HG03432 (cell line): ENCODE measurements around the gene CPNE8.

Experiments used
- ATAC-seq: cut with Tn5 transposase; IDR thresholded peaks from one replicate; pipeline ENCODE4 v1.9.1; 2021; ENCODE audit warnings: mild to moderate bottlenecking, moderate library complexity; ENCODE audit not compliant: unreplicated experiment

Gene CPNE8

DNA sequence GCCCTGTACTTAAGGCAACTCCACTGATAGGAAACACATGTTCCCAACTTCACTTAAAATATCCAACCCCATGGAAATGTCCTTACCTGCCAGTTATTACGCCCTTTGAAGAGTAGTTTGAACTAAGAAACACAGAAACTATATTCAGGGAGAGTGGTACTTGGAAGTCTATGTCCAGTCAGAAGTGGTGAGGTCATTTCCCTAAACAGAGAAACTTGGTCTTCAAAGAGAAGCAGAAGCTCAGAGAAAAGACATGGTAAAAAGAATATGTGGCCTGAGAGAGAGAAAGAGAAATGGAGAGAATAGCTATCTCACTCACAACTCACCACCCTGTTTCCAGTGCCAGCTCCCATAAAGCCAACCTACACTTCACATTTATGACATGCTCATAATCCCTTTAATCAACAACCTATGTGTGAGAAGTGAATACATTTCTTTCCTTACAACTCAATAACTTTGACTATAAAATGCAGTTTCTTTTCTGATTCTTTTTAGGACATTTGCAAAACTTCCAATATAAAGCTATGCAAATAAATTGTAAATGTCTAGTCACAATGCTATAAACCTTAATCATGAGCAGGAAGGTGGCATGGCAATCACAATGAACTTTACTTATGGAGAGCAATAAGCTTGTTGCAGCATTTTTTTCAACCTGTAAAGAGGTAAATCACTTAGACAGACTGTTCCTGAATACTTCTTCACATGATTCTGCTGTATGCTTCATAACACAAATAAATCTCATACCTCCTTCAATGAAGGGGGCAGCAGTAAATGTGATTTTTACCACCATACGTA is 67.1 kb downstream of the CPNE8 start:
- ATAC-seq = no peak

DNA sequence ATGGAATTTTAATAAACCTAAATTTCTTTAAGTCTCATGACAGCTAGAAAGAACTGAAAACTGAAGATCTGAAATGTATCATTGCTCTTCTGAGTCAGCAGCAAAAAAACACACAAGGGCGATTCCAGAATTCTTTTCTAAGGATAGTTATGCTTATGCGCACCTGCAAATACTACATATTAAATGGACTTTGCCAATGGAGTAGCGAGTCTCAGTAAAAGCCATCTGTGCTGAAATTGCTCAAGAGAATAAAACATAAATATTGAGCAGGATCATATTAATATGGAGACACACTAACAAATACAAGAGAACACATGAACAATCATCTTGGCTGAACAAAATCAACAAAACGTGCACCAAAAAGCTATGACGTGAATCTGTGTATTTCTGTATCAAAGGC is 73.7 kb downstream of the CPNE8 start:
- no peak for ATAC-seq

GRCh38 chr12:38825006-38825405 is 80.4 kb downstream of the CPNE8 start:
- ATAC-seq = no peak

DNA sequence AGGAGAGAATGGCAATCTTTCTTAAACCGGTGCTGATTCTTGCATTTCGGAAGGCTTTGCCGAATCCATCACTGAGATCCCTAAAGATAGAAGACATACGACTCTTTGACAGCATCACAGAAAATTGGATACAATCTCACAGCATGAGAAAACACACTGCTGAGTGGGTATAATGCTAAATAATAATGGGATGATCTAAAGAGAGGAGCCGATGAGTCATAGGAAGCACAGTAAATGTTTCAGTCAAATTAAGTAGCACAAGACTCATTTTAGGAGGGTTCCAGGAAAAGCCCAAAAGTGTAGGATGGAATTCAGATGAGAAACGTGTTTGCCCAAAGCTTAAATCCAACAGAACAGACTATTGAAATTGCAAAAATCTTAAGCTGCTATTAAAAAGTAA is 81.7 kb downstream of the CPNE8 start:
- no peak for ATAC-seq

GRCh38 chr12:38823314-38823713 is 82.1 kb downstream of the CPNE8 start:
- ATAC-seq = no peak

DNA sequence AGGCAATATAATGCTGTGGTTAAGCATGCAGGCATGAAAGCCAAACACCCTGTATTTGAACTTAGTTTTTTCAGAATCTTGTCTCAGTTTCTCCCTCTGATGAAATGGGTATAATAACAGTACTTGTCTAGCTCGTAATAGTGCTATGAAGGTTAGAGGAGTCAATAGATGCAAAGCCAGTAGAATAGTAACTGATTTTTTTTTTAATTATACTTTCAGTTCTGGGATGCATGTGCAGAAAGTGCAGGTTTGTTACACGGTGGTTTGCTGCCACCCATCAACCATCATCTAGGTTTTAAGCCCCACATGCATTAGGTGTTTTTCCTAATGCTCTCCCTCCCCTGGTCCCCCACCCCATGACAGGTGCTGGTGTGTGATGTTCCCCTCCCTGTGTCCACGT is 87.4 kb downstream of the CPNE8 start:
- ATAC-seq = no peak

- no peak for ATAC-seq
These were observed 91.5 kb downstream of the CPNE8 start for GRCh38 chr12:38813923-38814322.

- ATAC-seq = no peak
These were observed 93.5 kb downstream of the CPNE8 start for GRCh38 chr12:38811814-38812356.

DNA sequence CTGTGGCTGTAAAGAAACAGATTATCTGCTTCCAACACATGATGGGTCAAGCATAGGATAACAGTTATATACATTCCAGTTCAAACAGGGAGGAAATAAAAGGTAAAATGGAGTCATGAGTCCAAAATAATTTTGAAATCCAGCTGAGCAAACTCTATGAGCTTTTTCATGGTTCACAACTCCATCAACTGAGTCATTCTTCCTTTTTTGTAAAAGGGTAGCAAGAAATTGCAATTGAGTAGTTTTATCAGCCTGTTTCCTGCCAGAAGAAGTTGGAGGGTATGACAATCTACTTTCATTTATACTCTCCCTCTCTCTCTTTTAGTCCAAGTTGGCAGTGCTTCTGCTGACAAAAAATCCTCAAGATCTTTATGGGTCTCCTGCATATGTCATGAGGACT is 95.6 kb downstream of the CPNE8 start:
- no peak for ATAC-seq

DNA sequence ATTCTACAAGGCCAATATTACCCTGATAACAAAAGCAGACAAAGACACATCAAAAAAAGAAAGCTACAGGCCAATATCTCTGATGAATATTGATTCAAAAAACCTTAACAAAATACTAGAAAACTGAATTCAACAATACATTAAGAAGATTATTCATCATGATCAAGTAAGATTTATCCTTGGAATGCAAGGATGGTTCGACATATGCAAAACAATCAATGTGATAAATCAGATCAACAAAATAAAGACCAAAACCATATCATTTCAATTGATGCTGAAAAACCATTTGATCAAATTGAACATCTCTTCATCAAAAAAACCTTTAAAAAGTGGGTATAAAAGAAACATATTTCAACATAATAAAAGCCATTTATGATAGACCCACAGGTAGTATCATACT is 117.3 kb downstream of the CPNE8 start:
- no peak for ATAC-seq

DNA sequence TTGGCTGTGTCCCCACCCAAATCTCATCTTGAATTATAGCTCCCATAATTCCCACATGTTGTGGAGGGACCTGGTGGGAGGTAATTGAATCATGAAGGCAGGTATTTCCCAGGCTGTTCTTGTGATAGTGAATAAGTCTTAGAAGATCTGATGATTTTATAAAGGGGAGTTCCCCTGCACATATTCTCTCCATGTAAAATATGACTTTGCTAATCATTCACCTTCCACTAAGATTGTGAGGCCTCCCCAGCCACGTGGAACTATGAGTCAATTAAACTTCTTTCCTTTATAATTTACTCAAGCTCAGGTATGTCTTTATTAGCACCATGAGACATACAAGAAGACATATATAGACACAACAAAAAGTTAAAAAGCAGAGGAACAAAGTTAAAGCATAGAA is 120.0 kb downstream of the CPNE8 start:
- ATAC-seq = no peak

DNA sequence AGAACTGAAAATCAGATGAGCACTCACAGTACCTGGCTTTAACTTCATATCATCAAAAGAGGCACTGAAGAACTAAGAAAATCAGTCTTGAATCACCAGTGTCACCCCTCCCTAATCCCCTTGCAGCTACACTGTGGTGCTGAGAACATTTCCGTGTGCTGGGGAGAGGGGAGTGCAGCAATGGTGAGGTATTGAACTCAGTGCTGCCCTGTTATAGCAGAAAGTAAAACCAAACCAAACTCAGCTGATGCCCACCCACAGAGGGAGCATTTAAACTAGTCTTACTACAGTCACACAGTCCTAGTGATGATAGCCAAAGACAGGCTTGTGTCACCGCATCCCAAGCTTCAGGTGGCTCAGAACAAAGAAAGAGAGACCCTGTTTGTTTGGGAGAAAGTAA is 122.1 kb downstream of the CPNE8 start:
- ATAC-seq = peak; percentile 53

DNA sequence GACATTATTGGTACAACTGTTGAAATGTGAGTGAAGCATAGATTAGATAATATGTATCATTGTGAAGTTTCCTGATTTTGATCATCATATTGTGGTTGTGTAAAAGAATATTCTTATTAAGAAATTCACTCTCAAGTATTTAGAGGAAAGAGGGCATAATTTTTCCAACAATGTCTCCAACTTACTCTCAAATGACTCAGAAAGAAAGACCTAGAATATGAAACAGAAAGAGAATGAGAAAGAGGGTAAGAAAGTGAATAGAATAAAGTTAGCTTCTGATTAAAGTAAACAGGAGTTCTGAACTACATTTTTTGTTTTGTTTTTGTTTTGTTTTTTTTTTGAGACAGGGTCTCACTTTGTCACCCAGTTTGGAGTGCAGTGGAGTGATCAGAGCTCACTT is 123.0 kb downstream of the CPNE8 start:
- ATAC-seq = peak; percentile 65

DNA sequence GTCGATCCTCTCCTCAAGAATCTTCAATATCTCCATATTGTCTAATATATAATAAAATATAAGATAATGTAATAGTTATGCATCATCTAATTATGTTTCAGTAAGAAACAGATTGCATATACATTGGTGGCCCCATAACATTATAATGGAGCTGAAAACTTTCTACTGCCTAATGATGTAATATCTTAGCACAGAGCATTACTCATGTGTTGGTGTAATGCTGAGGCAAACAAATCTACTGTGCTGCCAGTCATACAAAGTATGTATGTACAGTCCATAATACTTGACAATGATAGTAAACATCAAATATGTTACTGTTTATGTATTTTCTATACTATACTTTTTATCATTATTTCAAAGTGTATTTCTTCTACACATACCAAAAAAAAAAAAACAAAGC is 128.7 kb downstream of the CPNE8 start:
- ATAC-seq = no peak

DNA sequence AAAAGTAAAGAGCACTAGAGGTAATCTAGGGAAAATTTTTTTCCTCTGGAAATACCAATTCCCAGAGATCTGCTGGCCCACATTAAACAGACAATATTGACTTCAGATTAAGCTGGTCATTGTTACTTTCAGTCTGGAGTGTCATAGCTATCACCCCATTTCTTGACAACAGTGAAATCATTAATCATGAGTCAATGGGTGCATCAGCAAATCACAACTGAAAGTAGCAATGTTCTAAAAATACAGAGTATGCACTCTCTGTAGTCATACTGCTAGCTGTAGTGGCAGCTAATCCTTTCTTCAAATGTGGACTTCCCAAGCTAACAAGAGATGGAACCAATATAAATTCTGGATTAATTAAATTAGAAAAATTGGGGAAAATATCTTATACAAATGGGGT is 129.9 kb downstream of the CPNE8 start:
- ATAC-seq = peak; percentile 95

GRCh38 chr12:38772437-38772836 is 133.0 kb downstream of the CPNE8 start:
- ATAC-seq = no peak

GRCh38 chr12:38771871-38772270 is 133.5 kb downstream of the CPNE8 start:
- ATAC-seq = peak; percentile 73

GRCh38 chr12:38761636-38762342 is 143.6 kb downstream of the CPNE8 start:
- no peak for ATAC-seq

DNA sequence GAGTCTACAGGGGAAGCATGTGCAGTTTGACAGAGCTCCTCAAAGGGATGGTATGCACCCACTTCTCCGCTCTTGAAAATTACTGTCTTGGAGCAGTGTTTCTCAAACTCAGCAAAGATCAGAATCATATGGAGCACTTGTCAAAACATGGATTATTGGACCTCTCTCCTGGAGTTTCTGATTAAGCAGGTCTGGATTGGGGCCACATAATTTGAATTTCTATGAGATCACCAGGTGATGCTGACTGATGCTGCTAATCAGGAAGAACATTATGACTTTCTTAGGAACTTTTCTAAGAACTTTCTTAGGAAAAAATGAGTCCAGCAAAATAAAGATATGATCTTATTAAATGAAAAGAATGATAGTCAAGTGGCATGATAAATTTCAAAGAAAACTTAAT is 144.3 kb downstream of the CPNE8 start:
- ATAC-seq = no peak

DNA sequence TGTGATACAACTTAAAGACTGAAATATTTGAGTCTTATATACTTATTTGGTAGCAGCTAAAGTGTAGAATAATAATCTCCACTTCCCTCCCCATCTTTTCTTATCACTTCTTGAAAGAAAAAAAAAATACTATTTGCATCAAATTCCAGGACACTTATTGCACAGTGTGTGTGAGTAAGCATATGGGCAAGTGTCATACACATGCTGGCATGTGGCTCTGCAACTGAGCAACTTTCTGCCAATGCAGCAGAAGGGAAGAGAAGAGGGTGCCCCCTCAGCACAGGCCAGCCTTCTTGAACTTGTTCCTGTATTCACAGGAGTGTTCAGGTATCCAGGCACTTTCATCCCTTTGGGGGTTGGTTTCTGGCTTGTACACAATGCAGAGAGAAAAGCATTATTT is 145.8 kb downstream of the CPNE8 start:
- ATAC-seq = no peak

- ATAC-seq = no peak
These were observed 158.6 kb downstream of the CPNE8 start for GRCh38 chr12:38746744-38747143.

DNA sequence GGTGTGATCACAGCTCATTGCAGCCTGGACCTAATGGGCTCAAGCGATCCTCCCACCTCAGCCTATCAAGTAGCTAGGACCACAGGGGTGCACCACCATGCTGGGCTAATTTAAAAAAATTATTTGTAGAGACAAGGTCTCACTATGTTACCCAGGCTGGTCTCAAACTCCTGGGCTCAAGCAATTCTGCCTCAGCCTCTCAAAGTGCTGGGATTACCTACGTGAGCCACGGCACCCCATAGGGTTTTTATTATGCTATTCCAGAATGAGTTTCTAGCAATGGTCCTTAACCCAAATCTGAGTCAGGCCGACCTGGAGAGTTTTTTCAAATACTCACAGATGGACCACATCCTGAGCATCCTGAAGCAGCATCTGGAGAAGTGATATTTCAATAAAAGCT is 159.8 kb downstream of the CPNE8 start:
- no peak for ATAC-seq
